Posterior vena cava (tissue), 2 donors: ENCODE results near the gene PRSS48. TPM values are rescaled to one million over a fixed set of nuclear protein-coding genes. Genes with fewer than 3 reads are reported as not detected.
A peak's percentile ranks its signal among the peaks of the same experiment; 100 is the strongest.
"Not testable (repeated sequence)": the region's sequence is repeated elsewhere in the genome, so short reads cannot be mapped to it uniquely, and the experiment has no call there.

Experiments
- DNase-seq: peaks from one replicate; pipeline ENCODE4 v3.0.0-alpha.2; 2020; ENCODE audit warnings: low spot score
- intact Hi-C, 2 donors: fragments of 100-400 bp; cut with DNase I; formaldehyde crosslinking; loops; one replicate each; pipeline versions ENCODE4 v1.14.1 to v1.14.2; 2022 to 2023
- total RNA-seq, 2 donors: library from RNA; stranded (reverse); fragmentation: NEBNext Ultra II Directional; extraction: Animal tissue kit (Norgen Biotek cat#: 25700); gene quantifications; one replicate each; pipeline ENCODE4 v1.2.1, GENCODE V29; 2021
- donor health status: DM: yes; HTN: yes; CAD: no.
- donor health status: DM: yes; HTN: yes; CAD: no.

PRSS48 gene
- total RNA-seq, 2 donors from 2014 or later: not detected

- DNase-seq: no peak
- intact Hi-C loops: no loop called here
Observed at GRCh38 chr4:151313306-151314009, 36.5 kb downstream of the PRSS48 start.

- no peak for DNase-seq
- intact Hi-C loops: no loop called here
Observed at GRCh38 chr4:151314010-151314355, 37.0 kb downstream of the PRSS48 start.

- intact Hi-C loops: no loop called here
- no peak for DNase-seq
Observed at GRCh38 chr4:151314479-151314878, 37.5 kb downstream of the PRSS48 start.

GRCh38 chr4:151315212-151315886 is 38.4 kb downstream of the PRSS48 start:
- DNase-seq: no peak
- intact Hi-C loops: no loop called here

- no peak for DNase-seq
- intact Hi-C loops: no loop called here
Observed at GRCh38 chr4:151316645-151317044, 39.7 kb downstream of the PRSS48 start.

- intact Hi-C loops: no loop called here
- no peak for DNase-seq
Observed at GRCh38 chr4:151318307-151319006, 41.5 kb downstream of the PRSS48 start.

- DNase-seq: no peak
- intact Hi-C loops: no loop called here
Observed at GRCh38 chr4:151319490-151319889, 42.5 kb downstream of the PRSS48 start.

- intact Hi-C loops: no loop called here
- no peak for DNase-seq
Observed at GRCh38 chr4:151321586-151321985, 44.6 kb downstream of the PRSS48 start.

- intact Hi-C loops, DNase-seq: not testable (repeated sequence)
Observed at GRCh38 chr4:151322161-151322560, 45.2 kb downstream of the PRSS48 start.

- intact Hi-C loops: no loop called here
- DNase-seq: no peak
Observed at GRCh38 chr4:151322570-151322969, 45.6 kb downstream of the PRSS48 start.

- intact Hi-C loops: no loop called here
- no peak for DNase-seq
Observed at GRCh38 chr4:151323667-151324066, 46.7 kb downstream of the PRSS48 start.

GRCh38 chr4:151324124-151324751 is 47.3 kb downstream of the PRSS48 start:
- intact Hi-C loops: no loop called here
- DNase-seq: no peak

- intact Hi-C loops: loop anchor here in 1 of 2 donors (5.0 kb wide), 1 partner anchor 37 kb away; no protein-coding TSS in a partner anchor
- DNase-seq: peak; percentile 87
Observed at GRCh38 chr4:151324752-151325110, 47.8 kb downstream of the PRSS48 start.

GRCh38 chr4:151325111-151325948 is 48.4 kb downstream of the PRSS48 start, which contains the start of gene SH3D19:
Gene SH3D19, minus strand, starts transcription at chr4:151325605. Its CDS starts 253 bp downstream, at chr4:151325352.
- DNase-seq: peak; percentile 85
- intact Hi-C loops: loop anchor here in 1 of 2 donors (5.0 kb wide), 1 partner anchor 38 kb away; no protein-coding TSS in a partner anchor

- no peak for DNase-seq
- intact Hi-C loops: loop anchor here in 1 of 2 donors (5.0 kb wide), 1 partner anchor 39 kb away; no protein-coding TSS in a partner anchor
Observed at GRCh38 chr4:151325949-151326246, 48.9 kb downstream of the PRSS48 start.

GRCh38 chr4:151329217-151330007 is 52.5 kb downstream of the PRSS48 start:
- DNase-seq: no peak
- intact Hi-C loops: loop anchor here in 1 of 2 donors (5.0 kb wide), 1 partner anchor 42 kb away; no protein-coding TSS in a partner anchor

- DNase-seq: no peak
- intact Hi-C loops: no loop called here
Observed at GRCh38 chr4:151331276-151332042, 54.5 kb downstream of the PRSS48 start.
